Right forelimb (tissue), 1 donor: ENCODE results near the gene OR4D1.
"Not testable (repeated sequence)": the region's sequence is repeated elsewhere in the genome, so short reads cannot be mapped to it uniquely, and the experiment has no call there.

Experiments
- DNase-seq: peaks from one replicate; pipeline ENCODE4 v3.0.0-alpha.2; 2018

Gene OR4D1

GRCh38 chr17:58147930-58148434 is at the start of gene OR4D1:
OR4D1 (plus strand) TSS chr17:58148384; CDS start chr17:58155154, 6,770 bp downstream.
- no peak for DNase-seq

- DNase-seq: no peak
Observed at GRCh38 chr17:58100506-58100905, 47.7 kb upstream of the OR4D1 start.

GRCh38 chr17:58101898-58102297 is 46.3 kb upstream of the OR4D1 start:
- not testable (repeated sequence) for DNase-seq

- no peak for DNase-seq
Observed at GRCh38 chr17:58105093-58105492, 43.1 kb upstream of the OR4D1 start.

GRCh38 chr17:58107306-58107705 is 40.9 kb upstream of the OR4D1 start:
- no peak for DNase-seq

- DNase-seq: no peak
Observed at GRCh38 chr17:58109197-58109596, 39.0 kb upstream of the OR4D1 start.

GRCh38 chr17:58110012-58110411 is 38.2 kb upstream of the OR4D1 start:
- DNase-seq: no peak

- DNase-seq: no peak
Observed at GRCh38 chr17:58111676-58112075, 36.5 kb upstream of the OR4D1 start.

- DNase-seq: peak; percentile 79
Observed at GRCh38 chr17:58112970-58113631, 35.1 kb upstream of the OR4D1 start.

- no peak for DNase-seq
Observed at GRCh38 chr17:58113947-58114346, 34.2 kb upstream of the OR4D1 start.

- DNase-seq: no peak
Observed at GRCh38 chr17:58117382-58117781, 30.8 kb upstream of the OR4D1 start.

GRCh38 chr17:58119491-58119890 is 28.7 kb upstream of the OR4D1 start:
- DNase-seq: no peak

GRCh38 chr17:58120195-58120822 is 27.9 kb upstream of the OR4D1 start:
- peak; percentile 62 for DNase-seq

GRCh38 chr17:58121925-58122324 is 26.3 kb upstream of the OR4D1 start:
- no peak for DNase-seq

GRCh38 chr17:58127846-58128245 is 20.3 kb upstream of the OR4D1 start:
- no peak for DNase-seq

- DNase-seq: not testable (repeated sequence)
Observed at GRCh38 chr17:58132697-58133096, 15.5 kb upstream of the OR4D1 start.

- no peak for DNase-seq
Observed at GRCh38 chr17:58136669-58137279, 11.4 kb upstream of the OR4D1 start.

GRCh38 chr17:58141505-58141904 is 6.7 kb upstream of the OR4D1 start:
- DNase-seq: no peak

- DNase-seq: not testable (repeated sequence)
Observed at GRCh38 chr17:58143335-58143734, 4.8 kb upstream of the OR4D1 start.

GRCh38 chr17:58144801-58145200 is 3.4 kb upstream of the OR4D1 start:
- DNase-seq: no peak

- no peak for DNase-seq
Observed at GRCh38 chr17:58148609-58149008, 425 bp downstream of the OR4D1 start.

GRCh38 chr17:58150394-58150793 is 2.2 kb downstream of the OR4D1 start:
- no peak for DNase-seq

- no peak for DNase-seq
Observed at GRCh38 chr17:58153046-58153445, 4.9 kb downstream of the OR4D1 start.

- DNase-seq: no peak
Observed at GRCh38 chr17:58153671-58154070, 5.5 kb downstream of the OR4D1 start.
